Omental fat pad (tissue), 4 donors: Measurements from ENCODE around the gene RSBN1L. TPM values are rescaled to one million over a fixed set of nuclear protein-coding genes. Genes with fewer than 3 reads are reported as not detected.
"Not testable (repeated sequence)": the region's sequence is repeated elsewhere in the genome, so short reads cannot be mapped to it uniquely, and the experiment has no call there.

Source experiments
- ATAC-seq: fragments of 150-250 bp; one replicate; pipeline ENCODE4 v1.9.1; 2016; ENCODE audit warnings: mild to moderate bottlenecking, moderate library complexity; ENCODE audit not compliant: low FRiP score
- DNase-seq: peaks from one replicate; pipeline ENCODE4 v3.0.0-alpha.2; 2019; ENCODE audit warnings: low spot score
- total RNA-seq, 4 donors: library from RNA; depleted of rRNA; stranded (reverse); fragments of >200 nt; gene quantifications; one replicate each; pipeline ENCODE4 v1.1.0, GENCODE V29; 2016
- TF ChIP-seq, protein P1 (sequence below), 3 donors: fragments of 450-650 bp; IDR thresholded peaks; one replicate each; pipeline ENCODE4 v1.5.1; 2016 to 2017; ENCODE audit warnings: antibody characterized with exemption in 3 of 3, mild to moderate bottlenecking in 3 of 3, moderate library complexity in 2 of 3

Gene RSBN1L
- total RNA-seq, 4 donors from 2014 or later, result 7.5 to 31.2 (median 9.0) TPM

DNA sequence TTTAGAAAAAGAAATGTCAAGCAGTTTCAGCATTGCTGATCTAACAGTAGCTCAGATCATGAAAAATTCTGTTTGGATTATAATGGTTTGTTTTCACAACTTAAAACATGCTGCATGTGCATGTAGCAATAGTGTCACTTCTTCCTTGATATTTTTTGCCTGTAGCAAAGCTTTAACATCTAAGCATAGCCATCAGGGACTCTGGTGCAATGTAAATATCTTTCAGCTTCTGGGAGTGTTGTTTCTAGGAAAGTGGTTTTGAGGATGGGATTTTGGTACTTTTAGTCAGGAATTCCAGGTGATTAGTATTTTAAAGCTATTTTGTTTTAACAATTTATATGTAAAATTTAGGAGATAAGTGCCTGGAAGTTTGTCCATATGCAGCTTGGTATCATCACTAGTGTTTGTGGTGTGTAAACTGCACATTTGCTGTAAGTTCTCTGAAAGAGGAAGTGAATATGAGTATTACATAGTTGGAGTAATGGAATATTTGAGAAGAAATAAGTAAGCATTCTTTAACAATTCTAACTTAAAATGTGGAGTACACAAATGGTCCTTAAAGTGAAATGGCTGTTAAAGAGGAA lies 1.9 kb downstream of the RSBN1L start:
- TF ChIP-seq, protein P1, sequence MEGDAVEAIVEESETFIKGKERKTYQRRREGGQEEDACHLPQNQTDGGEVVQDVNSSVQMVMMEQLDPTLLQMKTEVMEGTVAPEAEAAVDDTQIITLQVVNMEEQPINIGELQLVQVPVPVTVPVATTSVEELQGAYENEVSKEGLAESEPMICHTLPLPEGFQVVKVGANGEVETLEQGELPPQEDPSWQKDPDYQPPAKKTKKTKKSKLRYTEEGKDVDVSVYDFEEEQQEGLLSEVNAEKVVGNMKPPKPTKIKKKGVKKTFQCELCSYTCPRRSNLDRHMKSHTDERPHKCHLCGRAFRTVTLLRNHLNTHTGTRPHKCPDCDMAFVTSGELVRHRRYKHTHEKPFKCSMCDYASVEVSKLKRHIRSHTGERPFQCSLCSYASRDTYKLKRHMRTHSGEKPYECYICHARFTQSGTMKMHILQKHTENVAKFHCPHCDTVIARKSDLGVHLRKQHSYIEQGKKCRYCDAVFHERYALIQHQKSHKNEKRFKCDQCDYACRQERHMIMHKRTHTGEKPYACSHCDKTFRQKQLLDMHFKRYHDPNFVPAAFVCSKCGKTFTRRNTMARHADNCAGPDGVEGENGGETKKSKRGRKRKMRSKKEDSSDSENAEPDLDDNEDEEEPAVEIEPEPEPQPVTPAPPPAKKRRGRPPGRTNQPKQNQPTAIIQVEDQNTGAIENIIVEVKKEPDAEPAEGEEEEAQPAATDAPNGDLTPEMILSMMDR (IDR thresholded peaks at IDR 0.05), result no peak
- no peak for DNase-seq
- ATAC-seq, result no peak

DNA sequence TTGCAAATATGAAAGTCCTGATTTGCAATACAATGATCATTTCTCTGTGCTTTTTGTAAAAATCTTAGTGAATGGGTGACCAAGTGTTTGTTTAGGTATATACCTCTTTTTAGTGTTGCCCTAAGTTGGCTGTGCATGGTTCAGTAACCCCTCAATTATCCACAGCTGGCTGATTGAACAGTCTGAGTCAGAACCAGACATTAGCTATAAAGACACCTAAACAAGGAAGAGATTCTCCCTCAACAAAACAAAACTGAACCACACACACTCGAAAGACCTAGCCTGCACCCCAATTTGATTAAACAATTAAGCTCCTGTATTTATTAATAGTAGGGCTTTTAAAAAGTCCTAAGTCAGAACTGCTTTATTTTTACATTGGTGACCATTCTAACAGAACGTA lies 2.8 kb downstream of the RSBN1L start:
- TF ChIP-seq, protein P1 (IDR thresholded peaks at IDR 0.05), result no peak
- ATAC-seq, result no peak

DNA sequence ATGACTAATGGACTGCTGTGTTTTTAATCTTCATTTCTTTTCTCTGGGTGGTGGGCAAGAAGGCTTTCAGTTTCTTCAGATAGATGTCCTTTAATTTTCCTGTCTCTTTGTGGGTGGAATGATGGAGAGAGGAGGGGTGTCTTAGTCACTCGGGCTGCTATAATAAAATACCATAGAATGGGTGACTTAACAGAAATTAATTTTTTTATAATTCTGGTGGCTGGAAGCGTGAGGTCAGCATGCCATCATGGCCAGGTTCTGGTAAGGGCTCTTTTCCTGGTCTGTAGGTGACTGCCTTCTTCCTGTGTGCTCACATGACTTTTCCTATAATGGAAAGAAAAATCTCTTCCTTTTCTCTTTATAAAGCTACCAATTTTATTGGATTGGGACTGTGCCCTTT lies 6.3 kb downstream of the RSBN1L start:
- TF ChIP-seq, protein P1 (IDR thresholded peaks at IDR 0.05), result no peak
- ATAC-seq, result no peak
- no peak for DNase-seq

More for the DNA sequence above, 2.8 kb downstream of the RSBN1L start:
- no peak for DNase-seq

DNA sequence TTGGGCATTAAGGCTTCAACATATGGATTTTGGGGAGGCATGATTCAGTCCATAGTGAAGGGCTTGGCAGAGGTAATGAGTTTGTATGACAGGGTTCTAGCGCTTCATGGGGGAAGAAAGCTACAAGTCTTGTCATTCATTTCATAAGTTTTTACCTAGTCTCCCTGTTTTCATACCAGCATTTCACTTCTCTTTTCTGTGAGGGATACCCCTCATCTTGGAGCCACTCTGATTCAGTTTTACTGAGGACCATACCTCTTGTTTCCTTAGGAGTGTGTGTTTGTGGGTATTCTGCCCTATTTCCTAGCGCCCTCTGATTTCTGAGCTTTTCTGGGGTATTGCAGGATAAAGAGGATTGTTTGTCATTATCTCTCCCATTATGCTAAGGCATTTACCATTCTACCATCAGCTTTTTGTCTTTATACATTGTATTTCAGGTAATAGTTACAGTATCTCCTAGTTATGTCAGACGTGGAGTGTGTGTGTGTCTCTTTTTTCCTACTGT lies 6.8 kb downstream of the RSBN1L start:
- DNase-seq, result no peak
- no peak for ATAC-seq
- TF ChIP-seq, protein P1 (IDR thresholded peaks at IDR 0.05), result no peak

DNA sequence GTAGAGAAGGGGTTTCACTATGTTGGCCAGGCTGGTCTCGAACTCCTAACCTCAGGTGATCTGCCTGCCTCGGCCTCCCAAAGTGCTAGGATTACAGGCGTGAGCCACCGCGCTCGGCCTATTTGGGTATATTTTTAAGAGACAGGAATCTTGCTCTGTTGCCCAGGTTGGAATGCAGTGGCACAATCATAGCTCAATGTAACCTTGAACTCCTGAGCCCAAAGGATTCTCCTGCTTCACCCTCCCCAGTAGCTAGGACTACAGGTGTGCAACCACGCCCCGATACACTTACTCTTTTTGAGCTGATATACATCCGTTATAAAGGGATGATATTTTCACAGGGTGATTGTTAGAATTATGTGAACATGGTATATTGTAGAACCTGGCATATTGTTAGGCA lies 7.4 kb downstream of the RSBN1L start:
- not testable (repeated sequence) for ATAC-seq, DNase-seq

DNA sequence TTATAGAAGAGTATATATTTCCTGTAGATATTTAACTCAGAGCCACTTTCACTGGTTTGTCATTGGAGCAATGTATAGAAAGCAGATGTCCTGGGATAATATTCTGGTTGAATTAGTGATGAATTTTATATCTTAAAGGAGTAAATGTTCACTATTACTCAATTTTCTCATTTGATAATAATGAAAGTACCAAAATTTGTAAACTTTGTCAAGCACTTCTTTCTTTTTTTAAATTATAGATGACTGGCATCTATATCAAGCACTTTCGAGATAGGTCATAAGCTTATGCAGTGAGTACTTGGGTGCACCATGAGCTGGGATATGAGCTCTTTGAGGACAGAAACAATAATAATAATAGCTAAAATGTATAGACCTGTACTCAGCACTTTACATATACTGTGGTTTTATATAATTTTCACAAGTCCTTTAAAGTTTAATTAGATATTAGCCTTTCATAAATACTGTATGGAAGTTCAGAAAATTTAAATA lies 11.3 kb downstream of the RSBN1L start:
- no peak for ATAC-seq
- TF ChIP-seq, protein P1 (IDR thresholded peaks at IDR 0.05), result no peak
- no peak for DNase-seq

DNA sequence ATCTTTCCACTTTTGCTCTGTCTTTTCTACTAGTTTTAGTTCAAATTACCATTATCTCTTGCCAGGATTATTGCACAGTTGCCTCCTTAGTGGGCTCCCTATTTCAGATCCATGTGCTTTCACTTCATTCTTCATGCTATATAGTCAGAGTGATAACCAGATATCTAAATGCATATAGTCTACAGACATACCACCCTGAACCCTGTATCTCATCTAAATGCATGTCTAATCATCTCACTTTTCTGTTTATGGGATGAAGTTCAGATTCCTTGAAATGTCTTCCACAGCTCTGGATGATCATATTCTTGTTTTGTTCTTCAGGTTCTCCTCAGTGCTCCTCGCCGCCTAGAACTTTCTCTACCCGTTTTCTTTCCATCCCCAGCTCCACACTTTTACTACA lies 13.8 kb downstream of the RSBN1L start:
- TF ChIP-seq, protein P1 (IDR thresholded peaks at IDR 0.05), result no peak
- ATAC-seq, result no peak
- DNase-seq, result no peak
